DOHH2 (cell line): ENCODE measurements around the gene CEP135.

Experiments used
- H3F3A ChIP-seq: fragments of 200-600 bp; sonication (generic), shearing (Covaris generic); 2 replicates; pipeline ENCODE4 v1.6.0; 2016; ENCODE audit warnings: antibody characterized with exemption, mild to moderate bottlenecking; ENCODE audit not compliant: control insufficient read depth, insufficient read depth
- H3K27ac ChIP-seq: fragments of 200-600 bp; sonication (generic); 2 replicates; pipeline ENCODE4 v1.5.1; 2014; ENCODE audit warnings: low read depth, mild to moderate bottlenecking, low read length, moderate library complexity
- H3K27me3 ChIP-seq: fragments of 200-600 bp; sonication (generic); 2 replicates; pipeline ENCODE4 v1.6.1; 2014; ENCODE audit warnings: mild to moderate bottlenecking, low read length, mixed read lengths; ENCODE audit not compliant: control insufficient read depth
- H3K36me3 ChIP-seq: fragments of 200-600 bp; sonication (generic); 2 replicates; pipeline ENCODE4 v1.6.1; 2014; ENCODE audit warnings: mild to moderate bottlenecking, low read length, moderate library complexity, mixed read lengths; ENCODE audit not compliant: control insufficient read depth
- H3K4me1 ChIP-seq: fragments of 200-600 bp; sonication (generic); 2 replicates; pipeline ENCODE4 v1.6.1; 2014; ENCODE audit warnings: mild to moderate bottlenecking, low read length, mixed read lengths; ENCODE audit not compliant: control insufficient read depth
- H3K4me2 ChIP-seq: fragments of 200-600 bp; sonication (generic); 2 replicates; pipeline ENCODE4 v1.6.0; 2014; ENCODE audit warnings: mild to moderate bottlenecking, low read length, moderate library complexity
- H3K4me3 ChIP-seq: fragments of 200-600 bp; sonication (generic); 2 replicates; pipeline ENCODE4 v1.5.1; 2014; ENCODE audit warnings: mild to moderate bottlenecking, low read length, mixed read lengths
- H3K79me2 ChIP-seq: fragments of 200-600 bp; sonication (generic); 2 replicates; pipeline ENCODE4 v1.6.1; 2014; ENCODE audit warnings: mild to moderate bottlenecking, low read length, mixed read lengths; ENCODE audit not compliant: control insufficient read depth
- H3K9me2 ChIP-seq: fragments of 200-600 bp; sonication (generic); replicated peaks from 2 replicates; pipeline ENCODE4 v1.6.1; 2014; ENCODE audit warnings: mild to moderate bottlenecking, low read length, mixed read lengths; ENCODE audit not compliant: control insufficient read depth
- H3K9me3 ChIP-seq: fragments of 200-600 bp; sonication (generic); 2 replicates; pipeline ENCODE4 v1.6.1; 2014; ENCODE audit warnings: antibody characterized with exemption, low read length, mixed read lengths; ENCODE audit not compliant: control insufficient read depth, insufficient read depth
- H4K20me1 ChIP-seq: fragments of 200-600 bp; sonication (generic); 2 replicates; pipeline ENCODE4 v1.6.0; 2014; ENCODE audit warnings: low read depth, mild to moderate bottlenecking, antibody characterized with exemption, low read length, moderate library complexity; ENCODE audit not compliant: control insufficient read depth, insufficient read depth
- CTCF ChIP-seq: fragments of 200-600 bp; sonication (generic); IDR thresholded peaks from one replicate; pipeline ENCODE4 v1.5.1; 2014; ENCODE audit warnings: antibody characterized with exemption, mild to moderate bottlenecking, low read depth, low read length; ENCODE audit not compliant: poor library complexity, severe bottlenecking
- EZH2phosphoT487 ChIP-seq: fragments of 200-600 bp; sonication (generic); IDR thresholded peaks from 2 replicates; pipeline ENCODE4 v1.6.1; 2017; ENCODE audit warnings: borderline replicate concordance, mild to moderate bottlenecking, antibody characterized with exemption, low read length, moderate library complexity, mixed read lengths

The CEP135 gene

GRCh38 chr4:55910140-55910539 is 38.6 kb upstream of the CEP135 start:
- Histone ChIP-seq H3K79me2 (no peaks in the 10 kb centered on the region), H3K9me2 (no peaks in the 10 kb centered on the region), H3K27me3 (no peaks in the 10 kb centered on the region), H3K4me1 (peaks cover 10% of the 10 kb centered on the region), H3K36me3 (peaks cover 21% of the 10 kb centered on the region), H4K20me1 (no peaks in the 10 kb centered on the region), H3F3A (peaks cover 3% of the 10 kb centered on the region), H3K9me3 (no peaks in the 10 kb centered on the region), H3K27ac (no peak overlapping the region), H3K4me2 (no peak overlapping the region), H3K4me3 (no peak overlapping the region)
- TF ChIP-seq EZH2phosphoT487 (no peak), CTCF (no peak)

- Histone ChIP-seq H3K4me2 (no peak overlapping the region), H3K4me1 (peaks cover 6% of the 10 kb centered on the region)
- TF ChIP-seq CTCF = no peak
- no peak for TF ChIP-seq EZH2phosphoT487
Observed at GRCh38 chr4:55912249-55912648, 36.5 kb upstream of the CEP135 start.

DNA sequence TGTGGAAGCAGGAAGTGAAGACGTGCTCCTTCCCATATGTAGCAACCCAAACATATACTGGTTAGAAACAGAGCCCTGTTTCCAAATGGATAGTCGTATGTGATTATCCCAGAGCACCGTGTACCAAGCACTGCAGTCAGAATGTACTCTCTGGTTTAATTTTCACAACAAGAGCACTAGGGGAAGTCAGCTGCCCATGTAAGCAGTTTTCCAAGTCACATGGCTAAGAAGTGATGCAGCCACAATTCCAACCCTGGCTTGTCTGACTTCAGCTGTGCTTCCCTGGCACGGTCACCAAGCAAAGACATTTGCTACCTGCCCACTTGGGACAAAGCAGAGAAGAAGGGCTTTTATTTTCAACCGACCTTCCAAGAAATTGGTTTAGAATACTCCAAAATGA is 28.2 kb upstream of the CEP135 start:
- no peaks in the 10 kb centered on the region for H3K79me2 ChIP-seq
- H3K4me2 ChIP-seq = no peak overlapping the region
- no peaks in the 10 kb centered on the region for H3K4me1 ChIP-seq
- no peaks in the 10 kb centered on the region for H3F3A ChIP-seq
- H3K9me2 ChIP-seq = no peaks in the 10 kb centered on the region
- no peak for TF ChIP-seq CTCF
- TF ChIP-seq EZH2phosphoT487 = no peak
- H3K27me3 ChIP-seq = no peaks in the 10 kb centered on the region
- H3K36me3 ChIP-seq = no peaks in the 10 kb centered on the region
- H3K4me3 ChIP-seq = no peak overlapping the region
- no peak overlapping the region for H3K27ac ChIP-seq
- H3K9me3 ChIP-seq = no peaks in the 10 kb centered on the region
- no peaks in the 10 kb centered on the region for H4K20me1 ChIP-seq

More at GRCh38 chr4:55912249-55912648, 36.5 kb upstream of the CEP135 start:
- Histone ChIP-seq H3K27ac (no peak overlapping the region), H3K36me3 (peaks cover 1% of the 10 kb centered on the region; the same call in 1 of the 2 replicates), H3K79me2 (no peaks in the 10 kb centered on the region), H3K9me2 (no peaks in the 10 kb centered on the region), H3K9me3 (no peaks in the 10 kb centered on the region), H3K4me3 (no peak overlapping the region), H3F3A (no peaks in the 10 kb centered on the region; the same call in 1 of the 2 replicates), H3K27me3 (no peaks in the 10 kb centered on the region), H4K20me1 (no peaks in the 10 kb centered on the region)
